Ovary (tissue), 9 donors: Measurements from ENCODE around the gene HIRA. TPM values are rescaled to one million over a fixed set of nuclear protein-coding genes. Genes with fewer than 3 reads are reported as not detected.

ENCODE experiments used
- DNase-seq, 5 donors: peaks; one replicate each; pipeline ENCODE4 v3.0.0-alpha.2; 2019 to 2020
- H3K27ac ChIP-seq, 2 donors: fragments of 200-600 bp; one replicate each; pipeline versions ENCODE4 v1.5.1 to v1.8.0; 2019 to 2022
- H3K27me3 ChIP-seq: fragments of 200-600 bp; one replicate; pipeline ENCODE4 v1.8.0; 2022
- H3K36me3 ChIP-seq: fragments of 200-600 bp; sonication (generic); one replicate; pipeline ENCODE4 v1.5.1; 2019
- H3K4me1 ChIP-seq: one replicate; pipeline ENCODE4 v1.8.1; 2013; ENCODE audit warnings: mild to moderate bottlenecking, moderate library complexity; ENCODE audit not compliant: insufficient read depth
- H3K4me3 ChIP-seq: fragments of 200-600 bp; sonication (generic); one replicate; pipeline ENCODE4 v1.5.1; 2017
- H3K9me3 ChIP-seq, 2 donors: fragments of 200-600 bp in 1 of 2; sonication (generic) in 1 of 2; one replicate each; pipeline versions ENCODE4 v1.5.1 to v1.8.1; 2013 to 2019; ENCODE audit warnings: mild to moderate bottlenecking in 1 of 2, moderate library complexity in 1 of 2
- CTCF ChIP-seq, 3 donors: fragments of 450-650 bp in 2 of 3; fragments of 200-600 bp in 1 of 3; IDR thresholded peaks; one replicate each; pipeline versions ENCODE4 v1.5.1 to v1.8.0; 2016 to 2022; ENCODE audit warnings: antibody characterized with exemption in 3 of 3, mild to moderate bottlenecking in 1 of 3
- EP300 ChIP-seq: sonication (generic); formaldehyde crosslinking; IDR thresholded peaks from one replicate; pipeline ENCODE4 v1.6.1; 2017; ENCODE audit warnings: antibody characterized with exemption
- POLR2A ChIP-seq: fragments of 450-650 bp; IDR thresholded peaks from one replicate; pipeline ENCODE4 v1.6.1; 2017; ENCODE audit warnings: antibody characterized with exemption, mild to moderate bottlenecking, moderate library complexity
- WGBS, 3 donors: extraction: QIAGEN DNeasy Blood & Tissue Kit in 1 of 3; methylation state at CpG; one replicate each; pipeline versions ENCODE4 v1.1.5 to v1.1.7; 2013 to 2017; 5-methylcytosine and 5-hydroxymethylcytosine counted together
- intact Hi-C, 4 donors: fragments of 100-400 bp; cut with DNase I; formaldehyde crosslinking; loops; one replicate each; pipeline versions ENCODE4 v1.11.0 to v1.15.1; 2022 to 2023
- polyA plus RNA-seq, 2 donors: library from polyadenylated mRNA; stranded (reverse); fragments of 200-250 nt in 1 of 2; fragments of 350-450 nt in 1 of 2; fragmentation: Illumina TruSeq in 1 of 2; extraction: RNeasy Lipid Tissue Mini Kit (QIAGEN cat#74804) in 1 of 2; gene quantifications; one replicate each; pipeline ENCODE4 v1.2.3, GENCODE V29; 2013 to 2014
- total RNA-seq, 7 donors: library from RNA; depleted of rRNA in 2 of 7; stranded (reverse); fragments of >200 nt in 2 of 7; fragmentation: NEBNext Ultra II Directional in 3 of 7; extraction: Animal tissue kit (Norgen Biotek cat#: 25700) in 3 of 7; gene quantifications; one replicate each; pipeline versions ENCODE4 v1.1.0 to v1.2.4, GENCODE V29; 2016 to 2023
- donor health status: DM: no; HTN: no; CAD: no; lungs with moderate emphysema.
- donor health status: DM: no; HTN: no; CAD: no.
- donor health status: Bipolar disorder and iron deficiency.
- donor health status: DM: yes; HTN: yes; CAD: no.
- donor health status: DM: no; HTN: no; CAD: no.
- donor health status: DM: yes; HTN: yes; CAD: no.

Gene HIRA
- total and polyA plus RNA-seq, 9 donors, result 7.2 to 31.6 (median 19.8) TPM

- no peaks in the 10 kb centered on the region for H3K9me3 ChIP-seq
- H3K4me1 ChIP-seq, result no peaks in the 10 kb centered on the region
- no peak for TF ChIP-seq CTCF (IDR thresholded peaks at IDR 0.05)
- no peak for TF ChIP-seq POLR2A
- no peak for TF ChIP-seq EP300
- DNase-seq, result no peak
- H3K27me3 ChIP-seq, result no peaks in the 10 kb centered on the region
- H3K4me3 ChIP-seq, result no peak overlapping the region
- no peak overlapping the region for H3K27ac ChIP-seq
- 70 to 80% (median 80%) methylated on average over 9 of the region's 9 CpGs for WGBS, 3 donors
- intact Hi-C loops, result no loop called here
- H3K36me3 ChIP-seq, result no peaks in the 10 kb centered on the region
Observed at GRCh38 chr22:19383292-19383691, 48.2 kb downstream of the HIRA start.

- H3K27ac ChIP-seq, result no peak overlapping the region
- intact Hi-C loops, result no loop called here
- H3K4me1 ChIP-seq, result no peaks in the 10 kb centered on the region
- no peaks in the 10 kb centered on the region for H3K9me3 ChIP-seq
- WGBS, 3 donors, result 92 to 95% (median 93%) methylated on average over 5 of the region's 5 CpGs
- no peaks in the 10 kb centered on the region for H3K27me3 ChIP-seq
- no peak overlapping the region for H3K4me3 ChIP-seq
- no peak for TF ChIP-seq EP300
- H3K36me3 ChIP-seq, result no peaks in the 10 kb centered on the region
- DNase-seq, result no peak
Observed at GRCh38 chr22:19382240-19382639, 49.3 kb downstream of the HIRA start.

GRCh38 chr22:19378344-19378674 lies 53.2 kb downstream of the HIRA start:
- TF ChIP-seq POLR2A (no peak), EP300 (no peak), CTCF (IDR thresholded peaks at IDR 0.05) (no peak)
- intact Hi-C loops, result no loop called here
- H3K36me3 ChIP-seq, result no peaks in the 10 kb centered on the region
- no peaks in the 10 kb centered on the region for H3K4me1 ChIP-seq
- no peak for DNase-seq
- no peak overlapping the region for H3K27ac ChIP-seq
- H3K27me3 ChIP-seq, result no peaks in the 10 kb centered on the region
- no peak overlapping the region for H3K4me3 ChIP-seq
- H3K9me3 ChIP-seq, result no peaks in the 10 kb centered on the region

GRCh38 chr22:19377565-19378343 lies 53.8 kb downstream of the HIRA start:
- H3K4me1 ChIP-seq, result no peaks in the 10 kb centered on the region
- H3K36me3 ChIP-seq, result no peaks in the 10 kb centered on the region
- intact Hi-C loops, result no loop called here
- TF ChIP-seq EP300, result no peak
- no peak for TF ChIP-seq CTCF (IDR thresholded peaks at IDR 0.05)
- TF ChIP-seq POLR2A, result no peak
- DNase-seq, result no peak
- no peak overlapping the region for H3K27ac ChIP-seq
- no peaks in the 10 kb centered on the region for H3K9me3 ChIP-seq
- WGBS, 3 donors, result 91 to 96% (median 92%) methylated on average over 10 of the region's 10 CpGs
- no peak overlapping the region for H3K4me3 ChIP-seq
- no peaks in the 10 kb centered on the region for H3K27me3 ChIP-seq

GRCh38 chr22:19376971-19377370 lies 54.6 kb downstream of the HIRA start:
- WGBS, 3 donors, result 87 to 94% (median 93%) methylated on average over 2 of the region's 2 CpGs

More at GRCh38 chr22:19376971-19377370, 54.6 kb downstream of the HIRA start:
- Histone ChIP-seq H3K27me3 (no peaks in the 10 kb centered on the region), H3K36me3 (no peaks in the 10 kb centered on the region), H3K4me3 (no peak overlapping the region), H3K27ac (no peak overlapping the region), H3K9me3 (no peaks in the 10 kb centered on the region), H3K4me1 (no peaks in the 10 kb centered on the region)
- TF ChIP-seq EP300, result no peak
- TF ChIP-seq CTCF (IDR thresholded peaks at IDR 0.05), result no peak
- no peak for TF ChIP-seq POLR2A
- no peak for DNase-seq
- intact Hi-C loops, result no loop called here
